Measurements from ENCODE around the gene PEDS1. TPM values are rescaled to one million over a fixed set of nuclear protein-coding genes. Genes with fewer than 3 reads are reported as not detected.

Gene PEDS1
- total and polyA plus RNA-seq, 2 of the 13 experiments (the other 11 are each of a cell fraction or from before 2014, with no cell fraction given), result 30.5 to 93.9 TPM

DNA sequence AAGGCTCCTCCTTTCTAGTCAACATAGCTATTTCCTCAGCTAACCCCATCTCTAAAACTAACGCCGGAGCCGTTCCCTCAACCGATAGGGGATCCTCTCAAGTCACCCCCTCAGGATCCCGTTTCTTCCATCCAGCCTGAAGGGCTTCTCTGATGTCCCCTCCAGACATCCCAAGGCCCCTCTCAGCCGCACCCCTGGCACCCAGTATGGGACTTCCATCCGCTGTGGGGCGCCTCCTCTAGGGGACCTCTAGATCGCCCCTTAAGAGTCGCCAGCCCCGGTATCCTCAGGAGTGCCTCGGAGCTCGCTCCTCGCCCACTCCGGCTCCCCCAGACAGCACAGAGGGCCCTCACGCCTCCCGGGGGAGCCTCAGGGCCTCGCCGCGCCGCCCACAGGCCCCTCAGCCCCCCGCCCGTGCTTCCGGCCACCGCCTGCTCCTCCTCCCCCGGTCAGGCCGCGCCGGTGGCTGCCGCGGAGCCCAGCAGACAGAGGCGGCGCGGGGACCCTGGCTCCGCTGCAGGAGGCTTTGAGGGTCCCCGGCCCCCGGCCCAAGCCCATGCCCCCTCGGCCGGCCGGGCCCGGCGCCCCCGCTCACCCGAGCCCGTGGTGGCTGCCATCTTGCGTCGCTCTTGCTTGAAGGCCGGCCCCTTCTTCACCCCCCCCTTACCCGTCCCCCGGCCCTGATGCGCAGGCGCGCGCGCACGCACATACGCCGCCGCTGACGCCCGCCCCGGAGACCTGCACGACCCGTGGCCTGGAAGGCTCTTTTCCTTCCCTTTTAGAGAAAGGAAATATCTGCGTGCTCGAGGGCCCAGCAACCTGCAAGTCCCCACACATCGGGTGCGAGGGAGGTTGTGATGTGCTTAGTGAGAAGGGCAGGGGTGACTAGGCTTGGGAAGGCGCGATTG is 40.8 kb downstream of the PEDS1 start, which contains the start of gene UBE2V1 (continued):
- TF ChIP-seq ZNF639 (CRISPR knock-in tag; conservative IDR thresholded peaks at IDR 0.05) (peak; percentile 56), MLX (CRISPR knock-in tag; IDR thresholded peaks at IDR 0.05) (peak; percentile 66; the same call in 1 of the 2 replicates), ZBTB44 (CRISPR knock-in tag; IDR thresholded peaks at IDR 0.05) (peak; percentile 63; the same call in 1 of the 2 replicates), ZNF746 (CRISPR knock-in tag; IDR thresholded peaks at IDR 0.05) (peak; percentile 43; the same call in 1 of the 2 replicates), U2AF1 (optimal IDR thresholded peaks at IDR 0.05; ENCODE audit: low read depth, low read length) (peak; percentile 90), ZNF589 (CRISPR knock-in tag; conservative IDR thresholded peaks at IDR 0.05) (no peak), NCOA2 (CRISPR knock-in tag; IDR thresholded peaks at IDR 0.05) (peak; percentile 33; the same call in 1 of the 2 replicates), SIN3B (IDR thresholded peaks at IDR 0.05; ENCODE audit: low read length) (peak; percentile 53; the same call in 1 of the 2 replicates), ATF6 (CRISPR knock-in tag; conservative IDR thresholded peaks at IDR 0.05) (0 out of 2 replicates have a peak, but pooled peaks have one; percentile 59), ZNF263 (CRISPR knock-in tag; IDR thresholded peaks at IDR 0.05) (no peak; the same call in 1 of the 2 replicates), ZNF317 (CRISPR knock-in tag; IDR thresholded peaks at IDR 0.05) (peak; percentile 76; the same call in 1 of the 2 replicates), ZNF891 (CRISPR knock-in tag; IDR thresholded peaks at IDR 0.05) (peak; percentile 91), ZNF609 (CRISPR knock-in tag; IDR thresholded peaks at IDR 0.05; ENCODE audit: borderline replicate concordance) (no peak), ZNF274 (CRISPR knock-in tag; IDR thresholded peaks at IDR 0.05) (peak; percentile 84), KLF16 (CRISPR knock-in tag; IDR thresholded peaks at IDR 0.05) (peak in 1 of 2 experiments; percentile 64; a peak in 2 of 4 replicates), ZNF670 (CRISPR knock-in tag; IDR thresholded peaks at IDR 0.05; ENCODE audit: borderline replicate concordance) (peak; percentile 81; the same call in 1 of the 2 replicates), MED1 (CRISPR knock-in tag; IDR thresholded peaks at IDR 0.05) (peak; percentile 63), ZNF577 (CRISPR knock-in tag; IDR thresholded peaks at IDR 0.05; ENCODE audit: borderline replicate concordance, low read depth) (peak; percentile 43; the same call in 1 of the 2 replicates)

All from HepG2 (cell line).